Measurements from ENCODE around the gene TUBG1. TPM values are rescaled to one million over a fixed set of nuclear protein-coding genes. Genes with fewer than 3 reads are reported as not detected.
"Not testable (repeated sequence)": the region's sequence is repeated elsewhere in the genome, so short reads cannot be mapped to it uniquely, and the experiment has no call there.

TUBG1 gene
- total and polyA plus RNA-seq, 2 of the 4 experiments (the other 2 are of a cell fraction) = 38.9 to 94.5 TPM

DNA sequence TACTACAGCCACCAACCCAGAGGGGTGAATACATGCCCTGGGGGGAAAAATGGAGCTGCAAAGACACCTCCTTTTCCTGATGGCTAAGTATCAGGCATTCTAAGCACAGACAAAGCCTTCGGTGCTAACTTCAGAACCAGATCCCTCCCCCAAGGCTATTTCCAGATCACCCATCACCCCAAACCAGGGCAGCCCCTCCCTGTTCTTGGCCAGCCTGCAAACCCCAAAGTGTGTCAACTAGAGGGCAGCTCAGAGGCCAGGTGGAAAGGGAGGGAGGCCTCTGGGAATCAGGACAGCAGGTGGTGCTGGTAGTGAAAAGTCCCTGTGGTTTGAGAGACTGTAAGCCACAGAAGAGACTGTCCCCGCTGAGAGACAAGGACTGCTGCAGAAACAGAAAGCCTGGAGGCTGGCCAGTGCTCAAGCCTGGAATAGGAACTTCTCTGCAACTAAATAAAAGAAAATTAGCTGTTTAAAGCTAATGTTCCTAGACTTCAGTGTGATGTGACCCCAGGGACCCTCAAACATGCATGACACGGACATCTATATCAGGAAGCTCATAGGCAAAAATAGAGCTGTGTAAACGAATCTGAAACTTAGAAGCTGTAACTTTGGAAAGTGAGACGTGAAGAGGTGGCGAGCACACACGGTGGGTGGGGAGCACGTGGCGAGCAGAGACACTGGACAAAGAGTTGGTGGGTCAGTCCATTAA lies 9.1 kb downstream of the TUBG1 start:
- Histone ChIP-seq H4K5ac (ENCODE audit: low read depth, low read length) (no peak overlapping the region), H3K9ac (ENCODE audit: low read depth, low read length) (no peak overlapping the region), H4K91ac (ENCODE audit: insufficient read depth, low read depth, low read length) (no peak overlapping the region), H3K79me1 (ENCODE audit: low read depth in 1 of 2, low read length in 2 of 2) (no peaks in the 10 kb centered on the region), H2BK120ac (ENCODE audit: low read depth, low read length) (no peak overlapping the region), H2AK5ac (ENCODE audit: low read depth, low read length) (no peak overlapping the region), H2BK5ac (ENCODE audit: low read depth, low read length, poor library complexity, severe bottlenecking) (no peak overlapping the region), H3K27me3 (ENCODE audit: control insufficient read depth, insufficient read depth, low read length) (no peaks in the 10 kb centered on the region; the same call in 1 of the 2 replicates), H3K9me1 (ENCODE audit: insufficient read depth, low read length) (peaks cover 4% of the 10 kb centered on the region; the same call in 1 of the 2 replicates), H3K56ac (ENCODE audit: extremely low read depth, insufficient read depth, low read length) (no peak overlapping the region), H2BK15ac (ENCODE audit: low read depth, low read length) (no peak overlapping the region), H3K9me3 (ENCODE audit: control insufficient read depth, insufficient read depth, low read length) (no peaks in the 10 kb centered on the region), H3K27ac (ENCODE audit: insufficient read depth, low read length) (no peak overlapping the region), H3K23ac (ENCODE audit: low read depth, low read length) (no peak overlapping the region), H3K4me2 (ENCODE audit: low read depth, low read length) (no peak overlapping the region), H3K14ac (replicated peaks; ENCODE audit: low read depth, low read length) (no peak overlapping the region), H2BK20ac (ENCODE audit: low read depth, low read length) (no peak overlapping the region), H3K4me3 (ENCODE audit: insufficient read depth, low read depth, low read length) (no peak overlapping the region), H2AFZ (replicated peaks; ENCODE audit: low read length, poor library complexity) (no peak overlapping the region), H3K4me1 (ENCODE audit: control insufficient read depth, insufficient read depth, low read length) (no peaks in the 10 kb centered on the region), H3K4ac (ENCODE audit: low read depth, low read length) (no peak overlapping the region), H4K20me1 (ENCODE audit: insufficient read depth, low read length) (no peaks in the 10 kb centered on the region), H4K8ac (ENCODE audit: low read depth in 2 of 2, low read length in 2 of 2) (no peak overlapping the region), H3K36me3 (ENCODE audit: control insufficient read depth, insufficient read depth, low read length) (peaks cover 19% of the 10 kb centered on the region), H3K18ac (ENCODE audit: low read depth, low read length) (no peak overlapping the region), H2AK9ac (replicated peaks; ENCODE audit: low read depth, low read length, poor library complexity) (no peak overlapping the region)
- ATAC-seq (ENCODE audit: low read depth) (no peak), DNase-seq (no peak)
- TF ChIP-seq MAFK (IDR thresholded peaks at IDR 0.05; ENCODE audit: low read depth, low read length) = no peak
- TF ChIP-seq, protein P1, sequence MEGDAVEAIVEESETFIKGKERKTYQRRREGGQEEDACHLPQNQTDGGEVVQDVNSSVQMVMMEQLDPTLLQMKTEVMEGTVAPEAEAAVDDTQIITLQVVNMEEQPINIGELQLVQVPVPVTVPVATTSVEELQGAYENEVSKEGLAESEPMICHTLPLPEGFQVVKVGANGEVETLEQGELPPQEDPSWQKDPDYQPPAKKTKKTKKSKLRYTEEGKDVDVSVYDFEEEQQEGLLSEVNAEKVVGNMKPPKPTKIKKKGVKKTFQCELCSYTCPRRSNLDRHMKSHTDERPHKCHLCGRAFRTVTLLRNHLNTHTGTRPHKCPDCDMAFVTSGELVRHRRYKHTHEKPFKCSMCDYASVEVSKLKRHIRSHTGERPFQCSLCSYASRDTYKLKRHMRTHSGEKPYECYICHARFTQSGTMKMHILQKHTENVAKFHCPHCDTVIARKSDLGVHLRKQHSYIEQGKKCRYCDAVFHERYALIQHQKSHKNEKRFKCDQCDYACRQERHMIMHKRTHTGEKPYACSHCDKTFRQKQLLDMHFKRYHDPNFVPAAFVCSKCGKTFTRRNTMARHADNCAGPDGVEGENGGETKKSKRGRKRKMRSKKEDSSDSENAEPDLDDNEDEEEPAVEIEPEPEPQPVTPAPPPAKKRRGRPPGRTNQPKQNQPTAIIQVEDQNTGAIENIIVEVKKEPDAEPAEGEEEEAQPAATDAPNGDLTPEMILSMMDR (conservative IDR thresholded peaks at IDR 0.05; ENCODE audit: low read depth, low read length) = 0 out of 2 replicates have a peak, but pooled peaks have one; percentile 1
- BruUV-seq (replicated peaks) = no TSS peak
- ChIA-PET CTCF (no interaction called here), POLR2A (ENCODE audit: unreplicated experiment) (interaction anchor here (0.9 kb wide), 1 partner anchor 9 kb away, joined by 4 read pairs; the partner anchor contains the start of genes RETREG3 and TUBG1)
- in situ Hi-C loops (cut with MboI; ENCODE audit: low sequenced_read_pairs) = no loop called here
- WGBS, 2 experiments (ENCODE audit: extremely low coverage in 2 of 2, insufficient read length in 1 of 2) = 53% methylated on average over 2 of the region's 9 CpGs; no CpG with 5 or more reads in 1 of the 2 experiments
- intact Hi-C loops (cut with micrococcal nuclease) = no loop called here
- dilution Hi-C loops (cut with HindIII; ENCODE audit: low sequenced_read_pairs, unreplicated experiment) = no loop called here

DNA sequence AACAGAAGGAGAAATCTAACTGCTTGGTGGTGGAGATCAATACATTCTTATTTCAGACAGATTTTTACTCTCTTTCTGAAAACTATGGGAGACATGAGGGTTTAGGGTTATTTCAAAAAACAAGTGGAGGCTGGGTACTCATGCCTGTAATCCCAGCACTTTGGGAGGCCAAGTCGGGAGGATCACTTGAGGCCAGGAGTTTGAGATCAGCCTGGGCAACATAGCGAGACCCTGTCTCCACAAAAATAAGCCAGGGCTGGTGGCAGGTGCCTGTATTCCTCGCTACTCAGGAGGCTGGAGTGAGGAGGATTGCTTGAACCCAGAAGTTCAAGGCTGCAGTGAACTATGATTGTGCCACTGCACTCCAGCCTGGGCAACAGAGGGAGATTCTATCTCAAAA lies 12.5 kb downstream of the TUBG1 start:
- H4K91ac ChIP-seq (ENCODE audit: insufficient read depth, low read depth, low read length); H3K23ac ChIP-seq (ENCODE audit: low read depth, low read length); H3K79me1 ChIP-seq (ENCODE audit: low read depth in 1 of 2, low read length in 2 of 2); H4K5ac ChIP-seq (ENCODE audit: low read depth, low read length); DNase-seq; H3K4me2 ChIP-seq (ENCODE audit: low read depth, low read length); H2AK5ac ChIP-seq (ENCODE audit: low read depth, low read length); H3K9me1 ChIP-seq (ENCODE audit: insufficient read depth, low read length); H3K18ac ChIP-seq (ENCODE audit: low read depth, low read length); H3K9ac ChIP-seq (ENCODE audit: low read depth, low read length); H4K8ac ChIP-seq (ENCODE audit: low read depth in 2 of 2, low read length in 2 of 2); H3K27me3 ChIP-seq (ENCODE audit: control insufficient read depth, insufficient read depth, low read length); intact Hi-C loops (cut with micrococcal nuclease); H2BK20ac ChIP-seq (ENCODE audit: low read depth, low read length); H3K36me3 ChIP-seq (ENCODE audit: control insufficient read depth, insufficient read depth, low read length); BruUV-seq (replicated peaks); H3K4me3 ChIP-seq (ENCODE audit: insufficient read depth, low read depth, low read length); H3K4me1 ChIP-seq (ENCODE audit: control insufficient read depth, insufficient read depth, low read length); H3K9me3 ChIP-seq (ENCODE audit: control insufficient read depth, insufficient read depth, low read length); H2BK5ac ChIP-seq (ENCODE audit: low read depth, low read length, poor library complexity, severe bottlenecking); H2BK15ac ChIP-seq (ENCODE audit: low read depth, low read length); H4K20me1 ChIP-seq (ENCODE audit: insufficient read depth, low read length); H3K14ac ChIP-seq (replicated peaks; ENCODE audit: low read depth, low read length); H2BK120ac ChIP-seq (ENCODE audit: low read depth, low read length); H2AFZ ChIP-seq (replicated peaks; ENCODE audit: low read length, poor library complexity); H3K56ac ChIP-seq (ENCODE audit: extremely low read depth, insufficient read depth, low read length); H2AK9ac ChIP-seq (replicated peaks; ENCODE audit: low read depth, low read length, poor library complexity); ATAC-seq (ENCODE audit: low read depth); CTCF ChIA-PET; dilution Hi-C loops (cut with HindIII; ENCODE audit: low sequenced_read_pairs, unreplicated experiment); POLR2A ChIA-PET (ENCODE audit: unreplicated experiment); H3K27ac ChIP-seq (ENCODE audit: insufficient read depth, low read length); H3K4ac ChIP-seq (ENCODE audit: low read depth, low read length); in situ Hi-C loops (cut with MboI; ENCODE audit: low sequenced_read_pairs): not testable (repeated sequence)
- 40% methylated on average over 1 of the region's 3 CpGs; no CpG with 5 or more reads in 1 of the 2 experiments for WGBS, 2 experiments (ENCODE audit: extremely low coverage in 2 of 2, insufficient read length in 1 of 2)
